Myocyte (in vitro differentiated cells): Measurements from ENCODE around the gene TRIM16. TPM values are rescaled to one million over a fixed set of nuclear protein-coding genes. Genes with fewer than 3 reads are reported as not detected.
"Not testable (repeated sequence)": the region's sequence is repeated elsewhere in the genome, so short reads cannot be mapped to it uniquely, and the experiment has no call there.

Experiments
- DNase-seq: peaks from one replicate; pipeline ENCODE4 v3.0.0-alpha.2; 2012; ENCODE audit warnings: low read depth
- total RNA-seq: library from RNA; depleted of rRNA; stranded (reverse); fragments of >200 nt; gene quantifications from 2 replicates; pipeline ENCODE4 v1.2.3, GENCODE V29; 2014

TRIM16 gene
- total RNA-seq, 1 donor from 2014 or later: 77.9 TPM

GRCh38 chr17:15659236-15659635 is 24.9 kb downstream of the TRIM16 start:
- peak; percentile 55 for DNase-seq

- no peak for DNase-seq
These were observed 25.8 kb downstream of the TRIM16 start for GRCh38 chr17:15658296-15658695.

GRCh38 chr17:15657868-15658267 is 26.2 kb downstream of the TRIM16 start:
- no peak for DNase-seq

- DNase-seq: peak; percentile 43
These were observed 29.1 kb downstream of the TRIM16 start for GRCh38 chr17:15654886-15655561.

- DNase-seq: not testable (repeated sequence)
These were observed 29.7 kb downstream of the TRIM16 start for GRCh38 chr17:15654401-15654800.

- no peak for DNase-seq
These were observed 31.2 kb downstream of the TRIM16 start for GRCh38 chr17:15652960-15653359.

- DNase-seq: peak; percentile 100
These were observed 32.5 kb downstream of the TRIM16 start for GRCh38 chr17:15651583-15652110.

- peak; percentile 52 for DNase-seq
These were observed 33.1 kb downstream of the TRIM16 start for GRCh38 chr17:15650741-15651582.

- peak; percentile 49 for DNase-seq
These were observed 34.2 kb downstream of the TRIM16 start for GRCh38 chr17:15649861-15650421.

GRCh38 chr17:15648386-15648785 is 35.7 kb downstream of the TRIM16 start:
- peak; percentile 21 for DNase-seq

- peak; percentile 42 for DNase-seq
These were observed 38.2 kb downstream of the TRIM16 start for GRCh38 chr17:15645942-15646312.

- DNase-seq: peak; percentile 70
These were observed 38.8 kb downstream of the TRIM16 start for GRCh38 chr17:15645099-15645941.

GRCh38 chr17:15642505-15643251 is 41.4 kb downstream of the TRIM16 start:
- not testable (repeated sequence) for DNase-seq

GRCh38 chr17:15642014-15642413 is 42.1 kb downstream of the TRIM16 start:
- DNase-seq: not testable (repeated sequence)

- DNase-seq: not testable (repeated sequence)
These were observed 53.1 kb downstream of the TRIM16 start for GRCh38 chr17:15630930-15631453.

- not testable (repeated sequence) for DNase-seq
These were observed 54.1 kb downstream of the TRIM16 start for GRCh38 chr17:15629991-15630390.

- DNase-seq: not testable (repeated sequence)
These were observed 60.4 kb downstream of the TRIM16 start for GRCh38 chr17:15623661-15624209.

- DNase-seq: not testable (repeated sequence)
These were observed 60.9 kb downstream of the TRIM16 start for GRCh38 chr17:15623255-15623654.

GRCh38 chr17:15622124-15622523 is 62.0 kb downstream of the TRIM16 start:
- not testable (repeated sequence) for DNase-seq
